Lower lobe of right lung (tissue), 2 donors: ENCODE measurements around the gene ALDH9A1. TPM values are rescaled to one million over a fixed set of nuclear protein-coding genes. Genes with fewer than 3 reads are reported as not detected.

Source experiments
- ATAC-seq, 2 donors: fragments of 200-7000 bp; cut with Tn5 transposase; one replicate each; pipeline ENCODE4 v1.9.1; 2020 to 2022; ENCODE audit warnings: mild to moderate bottlenecking in 2 of 2, moderate library complexity in 2 of 2
- DNase-seq: peaks from one replicate; pipeline ENCODE4 v3.0.0-alpha.2; 2020
- H3K27ac ChIP-seq: fragments of 200-600 bp; one replicate; pipeline ENCODE4 v1.8.0; 2022
- H3K27me3 ChIP-seq: fragments of 200-600 bp; one replicate; pipeline ENCODE4 v1.8.0; 2022; ENCODE audit warnings: low read depth
- H3K36me3 ChIP-seq: fragments of 200-600 bp; one replicate; pipeline ENCODE4 v1.8.0; 2022; ENCODE audit warnings: mild to moderate bottlenecking
- H3K4me1 ChIP-seq: fragments of 200-600 bp; one replicate; pipeline ENCODE4 v1.8.0; 2022
- H3K4me3 ChIP-seq: fragments of 200-600 bp; one replicate; pipeline ENCODE4 v1.8.0; 2022; ENCODE audit warnings: mild to moderate bottlenecking
- H3K9me3 ChIP-seq: fragments of 200-600 bp; one replicate; pipeline ENCODE4 v1.8.0; 2022
- CTCF ChIP-seq: fragments of 200-600 bp; IDR thresholded peaks from one replicate; pipeline ENCODE4 v1.8.0; 2022; ENCODE audit warnings: antibody characterized with exemption, mild to moderate bottlenecking
- intact Hi-C: fragments of 100-400 bp; cut with DNase I; formaldehyde crosslinking; loops from one replicate; pipeline ENCODE4 v1.11.0; 2022
- total RNA-seq: library from RNA; stranded (reverse); fragmentation: NEBNext Ultra II Directional; extraction: Animal tissue kit (Norgen Biotek cat#: 25700); gene quantifications from one replicate; pipeline ENCODE4 v1.2.1, GENCODE V29; 2021
- donor health status: DM: no; HTN: yes; CAD: no; lungs with severe emphysema.

Gene ALDH9A1
- total RNA-seq, 1 donor from 2014 or later: 63.0 TPM

- Histone ChIP-seq H3K4me3 (peak within 1 kb of the TSS; percentile 95), H3K27ac (peak within 1 kb of the TSS; percentile 89), H3K36me3 (peaks cover 6% of the 10 kb centered on the region), H3K27me3 (no peaks in the 10 kb centered on the region), H3K4me1 (peaks cover 42% of the 10 kb centered on the region), H3K9me3 (no peaks in the 10 kb centered on the region)
- TF ChIP-seq CTCF: no peak
- ATAC-seq (peak; percentile 98 to 99), DNase-seq (peak; percentile 99)
- intact Hi-C loops: no loop called here
These were observed 67.6 kb downstream of the ALDH9A1 start, which contains the start of gene MGST3 for GRCh38 chr1:165630629-165631341. Gene MGST3 (plus strand): TSS chr1:165631234. CDS start chr1:165649848, 18,614 bp downstream.

DNA sequence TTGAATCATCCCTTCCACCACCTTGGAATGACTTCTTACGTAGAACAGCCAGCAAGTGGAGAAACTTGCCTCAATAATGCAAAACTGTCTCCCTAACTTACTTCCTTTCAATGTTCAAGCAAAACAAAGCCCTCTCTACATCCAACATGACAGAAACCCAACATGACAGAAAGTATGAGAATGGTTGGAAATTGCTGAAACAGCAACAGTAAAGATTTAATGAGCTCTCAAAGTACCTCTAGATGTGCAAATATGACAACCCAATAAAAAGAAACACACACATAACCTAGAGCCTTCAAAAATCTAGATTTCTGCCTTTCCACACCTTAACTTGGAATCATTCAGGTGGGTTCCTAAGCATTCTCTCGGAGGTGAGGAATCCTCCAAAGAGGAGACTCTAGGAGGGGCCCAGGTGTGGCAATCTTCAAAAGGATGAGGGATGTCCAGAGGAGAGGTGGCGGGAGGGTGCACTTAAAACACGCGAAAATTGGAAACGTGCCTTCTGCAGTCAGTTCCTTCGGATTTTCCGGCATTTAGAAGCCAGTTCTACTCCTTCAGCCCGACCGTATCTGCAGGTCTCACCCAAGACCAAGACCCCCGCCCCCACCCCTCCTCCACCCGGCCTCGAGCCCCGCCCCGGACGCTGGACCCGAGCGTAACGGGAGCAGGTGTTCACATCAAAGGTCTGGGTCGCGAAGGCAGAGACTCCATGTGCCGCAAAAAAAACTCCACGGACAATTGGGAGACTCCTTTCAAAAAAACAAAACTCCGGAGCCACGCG is 68.3 kb downstream of the ALDH9A1 start:
- H3K27ac ChIP-seq: peak overlapping the region; percentile 89
- intact Hi-C loops: no loop called here
- TF ChIP-seq CTCF: no peak

GRCh38 chr1:165629151-165629550 is 69.2 kb downstream of the ALDH9A1 start:
- intact Hi-C loops: no loop called here
- Histone ChIP-seq H3K9me3 (no peaks in the 10 kb centered on the region), H3K4me1 (peaks cover 28% of the 10 kb centered on the region), H3K27me3 (no peaks in the 10 kb centered on the region), H3K4me3 (no peak overlapping the region), H3K27ac (no peak overlapping the region), H3K36me3 (no peaks in the 10 kb centered on the region)
- ATAC-seq (no peak), DNase-seq (no peak)
- no peak for TF ChIP-seq CTCF

More for the DNA sequence above, 68.3 kb downstream of the ALDH9A1 start:
- no peak for DNase-seq
- peaks cover 35% of the 10 kb centered on the region for H3K4me1 ChIP-seq
- no peaks in the 10 kb centered on the region for H3K9me3 ChIP-seq
- no peaks in the 10 kb centered on the region for H3K36me3 ChIP-seq
- peak overlapping the region; percentile 95 for H3K4me3 ChIP-seq
- peak; percentile 1 to 6 for ATAC-seq
- no peaks in the 10 kb centered on the region for H3K27me3 ChIP-seq

DNA sequence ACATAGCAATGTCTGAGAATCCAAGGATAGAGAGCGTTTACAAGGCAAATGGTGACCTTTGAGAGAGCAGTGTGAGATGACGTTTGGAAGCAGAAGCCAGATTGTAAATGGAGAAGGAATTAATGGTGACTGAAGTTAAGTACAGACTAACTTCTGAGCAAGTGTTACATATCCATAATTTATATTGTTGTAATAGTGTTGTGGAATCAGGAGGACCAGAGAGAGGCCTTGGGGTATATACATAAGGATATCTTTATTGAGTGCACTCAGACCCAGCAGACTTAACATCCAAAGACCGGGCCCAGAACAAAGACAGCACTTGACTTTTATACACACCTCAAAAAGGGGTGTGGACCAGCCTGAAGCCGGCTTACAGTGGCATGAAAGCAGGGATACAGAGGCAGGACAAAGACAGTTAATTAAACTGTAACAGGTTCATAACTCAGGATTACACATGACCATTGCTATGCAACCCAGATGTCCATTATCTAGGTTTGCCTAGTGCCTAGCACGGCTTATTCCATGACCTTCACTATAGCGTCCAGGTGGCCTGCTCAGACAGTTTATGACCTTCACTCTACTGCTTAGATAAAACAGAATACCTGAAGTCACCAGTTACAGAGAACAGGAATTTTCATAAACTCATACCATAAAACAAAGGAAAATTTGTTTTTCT is 70.1 kb downstream of the ALDH9A1 start:
- intact Hi-C loops: no loop called here
- TF ChIP-seq CTCF: no peak
- Histone ChIP-seq H3K27me3 (no peaks in the 10 kb centered on the region), H3K4me1 (peaks cover 20% of the 10 kb centered on the region), H3K27ac (no peak overlapping the region), H3K4me3 (no peak overlapping the region), H3K9me3 (no peaks in the 10 kb centered on the region), H3K36me3 (no peaks in the 10 kb centered on the region)
- DNase-seq: no peak
- no peak for ATAC-seq

DNA sequence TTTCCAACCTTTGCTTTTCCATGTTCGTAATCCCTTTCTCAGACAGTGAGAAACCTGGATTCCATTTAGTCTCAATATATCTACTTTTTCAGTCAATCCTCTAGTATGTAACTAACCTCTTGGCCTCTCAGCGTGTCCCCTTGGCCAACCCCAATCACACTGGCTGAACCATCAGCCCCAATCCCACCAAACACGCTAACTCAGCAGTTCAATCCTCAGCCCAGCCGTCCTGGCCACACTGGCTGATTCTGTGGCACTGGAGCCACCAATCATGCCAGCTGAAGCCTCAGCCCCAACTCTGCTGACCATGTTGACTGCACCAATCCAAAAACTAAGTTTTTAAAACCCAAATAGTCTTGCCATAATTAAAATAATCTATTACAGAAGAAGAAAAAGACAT is 73.9 kb downstream of the ALDH9A1 start:
- Histone ChIP-seq H3K9me3 (no peaks in the 10 kb centered on the region), H3K36me3 (no peaks in the 10 kb centered on the region), H3K4me3 (no peak overlapping the region), H3K27ac (no peak overlapping the region), H3K4me1 (no peaks in the 10 kb centered on the region), H3K27me3 (no peaks in the 10 kb centered on the region)
- intact Hi-C loops: no loop called here
- DNase-seq: no peak
- no peak for TF ChIP-seq CTCF
- ATAC-seq: no peak
